H1 (cell line): Measurements from ENCODE around the gene GTF2F2. TPM values are rescaled to one million over a fixed set of nuclear protein-coding genes. Genes with fewer than 3 reads are reported as not detected.

Experiments used
- CBX5 ChIP-seq: fragments of 300-800, 300-1000 bp; sonication (generic); IDR thresholded peaks from 2 replicates; pipeline ENCODE4 v1.7.1; 2016; ENCODE audit warnings: antibody characterized with exemption, low read length, low read depth
- CBX8 ChIP-seq: fragments of 300-800, 300-1000 bp; sonication (generic); IDR thresholded peaks from 2 replicates; pipeline ENCODE4 v1.7.1; 2016; ENCODE audit warnings: low read depth, low read length, borderline replicate concordance
- POU5F1 ChIP-seq: IDR thresholded peaks from 2 replicates; pipeline ENCODE4 v1.6.1; 2011; ENCODE audit warnings: low read depth, mild to moderate bottlenecking, low read length, moderate library complexity
- RFX5 ChIP-seq: IDR thresholded peaks from 2 replicates; pipeline ENCODE4 v1.6.1; 2011; ENCODE audit warnings: low read depth, low read length, improper control_type of control experiment, borderline replicate concordance
- polyA plus RNA-seq, 7 experiments: library from polyadenylated mRNA; depleted of rRNA in 3 of 7; stranded (reverse) in 5 of 7; unstranded in 2 of 7; fragments of >200 nt in 5 of 7; fragments of 200-250 nt in 2 of 7; gene quantifications; 1 replicate in 5 of 7; 2 replicates in 1 of 7; 4 replicates in 1 of 7; pipeline versions ENCODE4 v1.2.1 to v1.2.3, GENCODE V29; 2011 to 2013; ENCODE audit warnings: missing spikeins in 2 of 7, mixed read lengths in 2 of 7
- total RNA-seq: library from RNA; stranded (reverse); fragmentation: NEBNext Ultra II Directional; extraction: Animal tissue kit (Norgen Biotek cat#: 25700); gene quantifications from 2 replicates; pipeline ENCODE4 v1.2.1, GENCODE V29; 2021

The GTF2F2 gene
- total and polyA plus RNA-seq, 2 of the 8 experiments (the other 6 are each of a cell fraction or from before 2014, with no cell fraction given) = 10.8 to 31.1 TPM

DNA sequence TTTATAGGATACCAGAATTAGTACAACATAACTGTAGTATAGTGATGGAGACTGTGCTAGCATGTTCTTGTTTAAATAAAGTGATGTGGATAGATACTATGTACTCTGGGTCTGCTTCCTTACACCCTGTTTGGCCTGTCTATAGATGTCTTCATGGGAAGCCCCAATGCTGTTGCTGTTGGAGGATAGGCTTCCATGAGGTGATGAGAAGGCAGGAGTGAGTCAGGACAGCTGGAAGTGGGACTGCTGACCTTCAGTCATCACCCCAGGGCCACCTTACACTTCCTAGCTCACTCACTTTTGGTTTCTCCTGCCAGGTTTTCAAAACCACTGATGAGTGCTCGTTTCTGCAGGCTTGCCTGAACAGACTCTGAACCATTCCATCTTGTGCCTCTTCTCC lies 76.3 kb downstream of the GTF2F2 start (continued):
- TF ChIP-seq CBX5 (no peak), CBX8 (no peak), RFX5 (no peak), POU5F1 (no peak)
